Hepatocyte (in vitro differentiated cells): ENCODE results near the gene KXD1.

Source experiments
- EZH2 ChIP-seq: fragments of 200-600 bp; sonication (generic); IDR thresholded peaks from 2 replicates; pipeline ENCODE4 v1.6.1; 2016; ENCODE audit warnings: antibody characterized with exemption, mild to moderate bottlenecking, borderline replicate concordance
- EZH2phosphoT487 ChIP-seq: fragments of 200-600 bp; sonication (generic); IDR thresholded peaks from one replicate; pipeline ENCODE4 v1.6.1; 2018; ENCODE audit warnings: antibody characterized with exemption, mild to moderate bottlenecking, low read depth, moderate library complexity; ENCODE audit not compliant: unreplicated experiment, severe bottlenecking
- TF ChIP-seq, protein P1 (sequence below): fragments of 200-600 bp; sonication (generic); IDR thresholded peaks from 2 replicates; pipeline ENCODE4 v1.5.1; 2016; ENCODE audit warnings: antibody characterized with exemption, mild to moderate bottlenecking; ENCODE audit not compliant: poor library complexity

DNA sequence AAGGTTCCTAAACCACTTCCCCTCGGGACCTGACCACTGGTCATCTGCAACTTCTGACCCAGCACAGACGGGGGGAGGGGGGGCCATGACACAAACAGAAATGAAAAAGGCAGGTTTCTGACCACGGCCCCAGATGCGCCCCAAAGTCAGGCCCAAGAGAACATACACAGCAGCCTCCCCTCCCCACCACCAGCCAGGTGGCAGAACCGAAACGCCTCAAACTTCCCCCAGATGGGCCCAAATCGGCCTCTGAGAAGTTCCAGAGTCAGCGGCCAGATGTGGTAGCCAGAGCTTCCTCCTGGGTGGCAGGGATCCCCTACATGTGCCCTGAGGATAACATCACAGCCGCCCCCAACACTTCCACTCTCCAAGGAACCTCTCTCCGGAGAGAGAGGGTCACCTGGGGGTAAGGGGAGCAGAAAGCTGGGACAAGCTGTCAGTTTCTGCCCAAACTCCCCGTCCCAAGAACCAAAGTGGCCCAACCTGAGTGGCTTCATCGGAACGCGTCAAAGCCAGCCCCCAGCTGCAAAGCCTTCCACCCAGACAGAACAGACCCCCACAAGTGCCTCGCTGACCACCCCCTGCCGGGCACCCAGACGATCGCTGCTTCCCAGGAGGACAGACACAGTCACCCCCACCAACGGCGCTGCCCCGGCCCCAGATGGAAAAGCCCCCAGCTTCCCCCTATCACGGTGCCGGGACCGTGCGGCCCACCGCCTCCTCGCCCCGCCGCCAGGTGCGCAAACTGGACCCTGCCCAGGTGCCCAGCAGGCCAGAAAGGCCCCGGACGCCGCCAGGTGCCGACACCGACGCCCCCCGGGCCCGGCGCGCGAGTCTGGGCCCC is 36.6 kb upstream of the KXD1 start:
- TF ChIP-seq, protein P1, sequence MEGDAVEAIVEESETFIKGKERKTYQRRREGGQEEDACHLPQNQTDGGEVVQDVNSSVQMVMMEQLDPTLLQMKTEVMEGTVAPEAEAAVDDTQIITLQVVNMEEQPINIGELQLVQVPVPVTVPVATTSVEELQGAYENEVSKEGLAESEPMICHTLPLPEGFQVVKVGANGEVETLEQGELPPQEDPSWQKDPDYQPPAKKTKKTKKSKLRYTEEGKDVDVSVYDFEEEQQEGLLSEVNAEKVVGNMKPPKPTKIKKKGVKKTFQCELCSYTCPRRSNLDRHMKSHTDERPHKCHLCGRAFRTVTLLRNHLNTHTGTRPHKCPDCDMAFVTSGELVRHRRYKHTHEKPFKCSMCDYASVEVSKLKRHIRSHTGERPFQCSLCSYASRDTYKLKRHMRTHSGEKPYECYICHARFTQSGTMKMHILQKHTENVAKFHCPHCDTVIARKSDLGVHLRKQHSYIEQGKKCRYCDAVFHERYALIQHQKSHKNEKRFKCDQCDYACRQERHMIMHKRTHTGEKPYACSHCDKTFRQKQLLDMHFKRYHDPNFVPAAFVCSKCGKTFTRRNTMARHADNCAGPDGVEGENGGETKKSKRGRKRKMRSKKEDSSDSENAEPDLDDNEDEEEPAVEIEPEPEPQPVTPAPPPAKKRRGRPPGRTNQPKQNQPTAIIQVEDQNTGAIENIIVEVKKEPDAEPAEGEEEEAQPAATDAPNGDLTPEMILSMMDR: no peak
- TF ChIP-seq EZH2phosphoT487 (no peak), EZH2 (no peak)
